Duodenal mucosa (tissue), 2 donors: ENCODE results near the gene PRSS57.
A peak's percentile ranks its signal among the peaks of the same experiment; 100 is the strongest.

Experiments
- H3K27ac ChIP-seq: one replicate; pipeline ENCODE4 v1.7.0; 2013; ENCODE audit warnings: low read depth, low read length
- H3K27me3 ChIP-seq, 2 donors: one replicate each; pipeline ENCODE4 v1.7.0; 2013; ENCODE audit warnings: low read length in 2 of 2, control low read depth in 1 of 2; ENCODE audit not compliant: insufficient read depth in 2 of 2, control insufficient read depth in 1 of 2
- H3K36me3 ChIP-seq, 2 donors: one replicate each; pipeline ENCODE4 v1.7.0; 2013; ENCODE audit warnings: low read length in 2 of 2, control low read depth in 1 of 2; ENCODE audit not compliant: insufficient read depth in 2 of 2, control insufficient read depth in 1 of 2
- H3K4me1 ChIP-seq, 2 donors: one replicate each; pipeline ENCODE4 v1.7.0; 2013; ENCODE audit warnings: low read length in 2 of 2, control low read depth in 1 of 2; ENCODE audit not compliant: insufficient read depth in 2 of 2, control insufficient read depth in 1 of 2
- H3K4me3 ChIP-seq, 2 donors: one replicate each; pipeline ENCODE4 v1.7.0; 2013; ENCODE audit warnings: low read length in 2 of 2, low read depth in 1 of 2
- H3K9ac ChIP-seq, 2 donors: one replicate each; pipeline ENCODE4 v1.7.0; 2013; ENCODE audit warnings: low read length in 2 of 2, low read depth in 1 of 2
- H3K9me3 ChIP-seq, 2 donors: one replicate each; pipeline ENCODE4 v1.7.0; 2013; ENCODE audit warnings: low read length in 2 of 2, control low read depth in 1 of 2; ENCODE audit not compliant: control insufficient read depth in 1 of 2

The PRSS57 gene

DNA sequence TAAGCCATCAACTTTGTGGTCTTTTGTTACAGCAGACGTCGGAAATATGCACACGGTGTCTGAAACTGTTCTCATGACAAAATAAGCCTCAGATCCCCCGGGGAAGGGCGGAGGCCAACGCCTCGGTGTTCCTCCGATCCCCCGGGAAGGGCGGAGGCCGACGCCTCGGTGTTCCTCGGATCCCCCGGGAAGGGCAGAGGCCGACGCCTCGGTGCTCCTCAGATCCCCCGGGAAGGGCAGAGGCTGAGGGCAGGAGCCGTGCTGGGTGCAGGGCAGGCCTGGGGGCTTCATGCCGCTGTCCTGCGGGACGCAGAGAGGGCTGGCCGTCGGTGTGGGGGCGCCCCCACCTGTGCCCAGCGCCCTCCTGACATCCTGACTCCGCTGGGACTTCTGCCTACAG lies 50.9 kb downstream of the PRSS57 start:
- H3K9me3 ChIP-seq, result no peaks in the 10 kb centered on the region
- H3K9ac ChIP-seq, result no peak overlapping the region
- no peak overlapping the region for H3K27ac ChIP-seq
- H3K4me1 ChIP-seq, result peaks cover under 1 to 1% of the 10 kb centered on the region in 2 donors
- no peak overlapping the region for H3K4me3 ChIP-seq
- peaks cover 9 to 35% of the 10 kb centered on the region in 2 donors for H3K36me3 ChIP-seq
- no peaks in the 10 kb centered on the region for H3K27me3 ChIP-seq

DNA sequence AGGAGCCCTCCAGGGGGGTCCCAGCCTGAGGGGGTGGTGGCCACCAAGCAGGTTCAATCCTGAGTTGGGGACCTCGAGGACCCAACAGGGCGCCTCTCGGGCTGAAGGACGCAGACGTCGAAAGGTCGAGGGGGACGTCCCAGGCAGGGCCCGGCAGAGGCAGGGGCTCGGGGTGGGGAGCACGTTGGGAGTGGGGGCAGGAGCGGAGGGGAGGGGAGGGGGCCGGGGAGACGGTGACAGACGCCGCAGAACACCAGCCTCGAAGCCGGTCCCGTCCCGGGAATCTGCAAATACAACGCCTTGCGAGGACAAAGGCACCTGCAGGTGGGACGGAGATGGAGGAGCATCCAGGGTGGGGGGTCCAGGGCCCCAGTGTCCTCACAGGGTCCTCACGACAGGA lies 51.5 kb downstream of the PRSS57 start:
- Histone ChIP-seq H3K4me1 (peaks cover 7% of the 10 kb centered on the region in 2 donors), H3K9ac (no peak overlapping the region), H3K27me3 (no peaks in the 10 kb centered on the region), H3K4me3 (no peak overlapping the region), H3K9me3 (no peaks in the 10 kb centered on the region), H3K27ac (no peak overlapping the region), H3K36me3 (peaks cover 5 to 30% of the 10 kb centered on the region in 2 donors)

DNA sequence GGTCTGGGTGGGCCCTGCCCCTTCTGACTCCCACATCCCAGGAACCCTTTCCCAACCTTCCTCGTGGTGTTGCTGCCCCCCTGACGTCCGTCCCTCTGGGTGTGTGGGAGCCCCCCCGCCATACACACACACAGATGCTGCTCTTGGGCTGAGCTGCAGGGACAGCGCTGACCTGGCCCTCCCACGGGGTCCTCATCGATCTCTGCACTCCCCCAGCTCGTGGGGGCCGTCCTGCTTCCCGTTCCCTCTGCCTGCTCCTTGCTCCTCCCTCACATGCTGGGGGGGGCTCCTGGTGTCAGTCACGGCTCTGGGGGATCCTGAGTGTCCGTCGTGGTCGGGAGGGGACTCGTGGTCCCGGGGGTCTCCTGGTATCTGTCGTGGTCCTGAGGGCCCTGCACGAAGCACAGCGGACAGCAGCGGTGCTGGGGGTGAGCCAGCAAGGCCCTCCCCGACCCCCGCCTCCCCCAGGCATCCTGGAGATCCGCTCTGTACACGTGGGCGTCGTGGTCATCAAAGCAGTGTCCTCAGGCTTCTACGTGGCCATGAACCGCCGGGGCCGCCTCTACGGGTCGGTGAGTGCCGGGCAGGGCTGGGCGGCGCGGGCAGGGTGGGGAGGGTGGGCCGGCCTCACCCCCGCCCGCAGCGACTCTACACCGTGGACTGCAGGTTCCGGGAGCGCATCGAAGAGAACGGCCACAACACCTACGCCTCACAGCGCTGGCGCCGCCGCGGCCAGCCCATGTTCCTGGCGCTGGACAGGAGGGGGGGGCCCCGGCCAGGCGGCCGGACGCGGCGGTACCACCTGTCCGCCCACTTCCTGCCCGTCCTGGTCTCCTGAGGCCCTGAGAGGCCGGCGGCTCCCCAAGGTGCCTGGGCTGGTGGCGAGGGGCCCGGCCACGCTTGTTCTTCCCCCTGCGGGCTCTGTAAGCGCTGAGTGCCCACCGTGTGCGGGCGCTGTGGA lies 52.2 kb downstream of the PRSS57 start:
- peaks cover 2 to 24% of the 10 kb centered on the region in 2 donors for H3K36me3 ChIP-seq
- H3K27ac ChIP-seq, result no peak overlapping the region
- peaks cover 11% of the 10 kb centered on the region in 2 donors for H3K4me1 ChIP-seq
- no peaks in the 10 kb centered on the region for H3K27me3 ChIP-seq
- no peaks in the 10 kb centered on the region for H3K9me3 ChIP-seq
- H3K9ac ChIP-seq, result no peak overlapping the region
- H3K4me3 ChIP-seq, result no peak overlapping the region

DNA sequence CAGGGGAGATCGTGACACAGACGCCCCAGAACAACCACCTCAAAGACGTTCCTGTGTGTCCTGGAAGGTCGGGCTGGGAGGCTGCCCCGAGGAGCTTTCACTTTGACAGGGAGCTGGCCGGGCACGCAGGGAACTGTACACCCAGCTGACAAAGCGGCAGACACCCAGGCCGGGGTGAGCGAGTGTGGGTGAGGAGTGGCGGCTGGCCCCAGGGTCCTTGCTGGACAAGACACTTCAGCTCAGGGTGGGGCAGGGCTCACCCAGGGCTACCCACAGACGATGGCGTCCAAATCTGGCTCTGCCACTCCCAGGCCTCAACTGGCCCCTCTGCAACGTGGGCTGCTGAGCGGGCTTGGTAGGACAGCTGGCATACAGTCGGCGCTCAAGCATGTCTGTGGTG lies 53.5 kb downstream of the PRSS57 start:
- Histone ChIP-seq H3K4me3 (peak overlapping the region in 1 of 2 donors; percentile 43), H3K27me3 (no peaks in the 10 kb centered on the region), H3K36me3 (peaks cover 2 to 11% of the 10 kb centered on the region in 2 donors), H3K4me1 (peaks cover 11% of the 10 kb centered on the region in 2 donors), H3K9me3 (no peaks in the 10 kb centered on the region), H3K9ac (no peak overlapping the region), H3K27ac (no peak overlapping the region)

DNA sequence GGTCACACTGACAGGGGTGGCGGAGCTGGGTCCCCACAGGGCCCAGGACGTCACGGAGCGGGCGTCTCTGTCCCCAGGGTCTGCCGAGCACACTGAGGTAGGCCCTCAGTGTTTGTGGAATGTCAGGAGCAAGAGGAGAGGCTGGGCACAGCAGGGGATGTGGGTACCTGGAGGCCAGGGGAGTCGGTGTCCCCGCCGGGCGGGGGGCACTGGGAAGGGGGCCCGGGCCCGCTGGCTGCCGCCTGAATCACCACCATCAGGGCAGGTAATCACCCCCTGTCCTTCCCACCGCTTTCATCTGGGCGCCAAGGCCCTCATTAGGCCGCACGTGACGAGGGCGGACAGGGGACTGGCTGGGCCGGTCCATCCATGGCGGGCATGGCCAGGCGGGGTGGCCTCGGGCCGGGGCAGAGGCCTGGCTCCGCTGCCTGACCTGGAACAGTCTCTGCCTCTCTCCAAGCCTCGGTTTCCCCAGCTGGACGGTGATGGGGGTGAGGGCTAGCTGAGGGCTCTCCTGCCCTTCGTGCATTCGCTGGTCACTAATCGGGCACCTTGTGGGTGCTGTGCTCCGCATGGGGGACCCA lies 54.6 kb downstream of the PRSS57 start:
- Histone ChIP-seq H3K9me3 (no peaks in the 10 kb centered on the region), H3K27ac (no peak overlapping the region), H3K27me3 (no peaks in the 10 kb centered on the region), H3K4me3 (no peak overlapping the region), H3K9ac (no peak overlapping the region), H3K36me3 (peaks cover 0 to 3% of the 10 kb centered on the region in 2 donors), H3K4me1 (peaks cover 11% of the 10 kb centered on the region in 2 donors)

DNA sequence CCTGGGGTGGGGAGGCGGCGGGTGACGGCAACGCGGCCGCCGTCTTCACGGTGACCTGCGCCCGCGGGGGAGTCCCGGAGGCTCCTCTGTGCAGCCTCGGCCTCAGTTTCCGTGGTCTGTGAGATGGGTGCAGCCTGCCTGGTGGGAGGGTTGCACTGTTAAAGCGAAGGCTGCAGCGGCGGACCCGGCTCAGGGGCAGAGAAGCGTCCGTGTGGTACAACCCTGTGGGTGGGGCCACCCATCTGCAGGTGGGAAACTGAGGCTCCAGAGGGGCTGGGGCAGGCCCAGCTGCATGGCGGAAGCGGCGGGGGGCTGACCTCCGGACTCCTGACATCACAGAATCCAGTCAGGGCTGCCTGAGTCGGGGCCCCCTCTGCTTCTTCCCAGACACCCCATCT lies 55.1 kb downstream of the PRSS57 start:
- no peaks in the 10 kb centered on the region for H3K27me3 ChIP-seq
- H3K36me3 ChIP-seq, result no peaks in the 10 kb centered on the region
- H3K4me3 ChIP-seq, result no peak overlapping the region
- peaks cover 11% of the 10 kb centered on the region in 2 donors for H3K4me1 ChIP-seq
- no peaks in the 10 kb centered on the region for H3K9me3 ChIP-seq
- H3K27ac ChIP-seq, result no peak overlapping the region
- H3K9ac ChIP-seq, result no peak overlapping the region

DNA sequence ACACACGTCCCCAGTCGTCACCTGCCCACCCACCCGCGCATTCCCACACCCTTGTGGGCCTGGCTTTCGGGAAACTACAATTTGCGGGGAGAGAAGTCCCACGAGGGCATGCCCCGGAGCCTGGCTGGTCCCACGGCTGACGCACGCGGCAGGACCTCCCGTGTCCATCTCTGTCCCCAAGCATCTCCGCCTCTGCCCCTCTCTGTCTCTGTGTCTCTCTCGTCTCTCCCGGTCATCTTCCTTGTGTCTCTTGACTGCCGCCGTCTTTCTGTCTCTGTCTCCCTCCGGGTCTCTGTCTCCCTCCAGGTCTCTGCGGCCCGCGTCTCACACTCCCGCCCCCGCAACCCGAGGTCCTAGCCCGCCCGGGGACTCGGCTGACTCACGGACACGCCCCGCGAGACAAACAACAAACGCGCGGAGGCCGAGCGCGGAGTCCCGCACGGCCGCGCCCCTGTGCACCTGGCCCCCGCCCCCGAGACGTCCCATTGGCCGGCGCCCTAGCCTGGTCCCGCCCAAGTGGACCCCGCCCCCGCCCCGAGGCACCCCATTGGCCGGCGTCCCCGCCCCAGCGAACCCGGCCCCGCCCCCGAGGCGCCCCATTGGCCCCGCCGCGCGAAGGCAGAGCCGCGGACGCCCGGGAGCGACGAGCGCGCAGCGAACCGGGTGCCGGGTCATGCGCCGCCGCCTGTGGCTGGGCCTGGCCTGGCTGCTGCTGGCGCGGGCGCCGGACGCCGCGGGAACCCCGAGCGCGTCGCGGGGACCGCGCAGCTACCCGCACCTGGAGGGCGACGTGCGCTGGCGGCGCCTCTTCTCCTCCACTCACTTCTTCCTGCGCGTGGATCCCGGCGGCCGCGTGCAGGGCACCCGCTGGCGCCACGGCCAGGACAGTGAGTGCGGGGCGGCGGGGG lies 55.7 kb downstream of the PRSS57 start, which contains the start of gene FGF22:
Gene FGF22, plus strand, starts transcription at position 627 of the 908 bp plus-strand sequence. Its CDS starts 47 bp downstream, at position 674.
- no peak within 1 kb of the TSS for H3K27ac ChIP-seq
- no peaks in the 10 kb centered on the region for H3K27me3 ChIP-seq
- H3K4me1 ChIP-seq, result peaks cover 11% of the 10 kb centered on the region in 2 donors
- H3K4me3 ChIP-seq, result peak within 1 kb of the TSS; percentile 49 to 52
- no peaks in the 10 kb centered on the region for H3K9me3 ChIP-seq
- H3K36me3 ChIP-seq, result no peaks in the 10 kb centered on the region
- no peak within 1 kb of the TSS for H3K9ac ChIP-seq

DNA sequence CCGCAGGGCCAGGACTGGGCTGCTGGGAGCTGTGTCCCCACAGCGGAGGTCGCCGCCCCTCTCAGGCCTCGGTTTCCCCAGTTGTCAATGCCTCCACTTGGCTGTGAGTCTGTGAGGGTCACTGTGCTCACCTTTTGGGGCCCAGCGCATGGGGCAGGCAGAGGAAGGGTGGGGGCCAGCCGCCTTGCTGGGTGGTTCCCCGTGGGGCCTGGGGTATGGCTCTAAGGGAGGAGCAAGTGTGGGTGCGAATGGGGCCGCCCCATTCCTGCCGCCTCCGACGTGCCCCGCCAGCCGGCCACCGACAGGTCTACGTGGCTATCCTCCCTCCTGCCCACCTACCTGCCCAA lies 56.4 kb downstream of the PRSS57 start:
- Histone ChIP-seq H3K4me3 (peak overlapping the region in 1 of 2 donors; percentile 49), H3K27ac (no peak overlapping the region), H3K27me3 (no peaks in the 10 kb centered on the region), H3K9ac (no peak overlapping the region), H3K9me3 (no peaks in the 10 kb centered on the region), H3K4me1 (peaks cover 16% of the 10 kb centered on the region in 2 donors), H3K36me3 (no peaks in the 10 kb centered on the region)
